DOHH2 (cell line): ENCODE results near the gene LETM1.

Experiments used
- EZH2phosphoT487 ChIP-seq: fragments of 200-600 bp; sonication (generic); IDR thresholded peaks from 2 replicates; pipeline ENCODE4 v1.6.1; 2017; ENCODE audit warnings: borderline replicate concordance, mild to moderate bottlenecking, antibody characterized with exemption, low read length, moderate library complexity, mixed read lengths
- TF ChIP-seq, protein P1 (sequence below): fragments of 200-600 bp; sonication (generic); IDR thresholded peaks from one replicate; pipeline ENCODE4 v1.5.1; 2014; ENCODE audit warnings: antibody characterized with exemption, mild to moderate bottlenecking, low read depth, low read length; ENCODE audit not compliant: poor library complexity, severe bottlenecking

DNA sequence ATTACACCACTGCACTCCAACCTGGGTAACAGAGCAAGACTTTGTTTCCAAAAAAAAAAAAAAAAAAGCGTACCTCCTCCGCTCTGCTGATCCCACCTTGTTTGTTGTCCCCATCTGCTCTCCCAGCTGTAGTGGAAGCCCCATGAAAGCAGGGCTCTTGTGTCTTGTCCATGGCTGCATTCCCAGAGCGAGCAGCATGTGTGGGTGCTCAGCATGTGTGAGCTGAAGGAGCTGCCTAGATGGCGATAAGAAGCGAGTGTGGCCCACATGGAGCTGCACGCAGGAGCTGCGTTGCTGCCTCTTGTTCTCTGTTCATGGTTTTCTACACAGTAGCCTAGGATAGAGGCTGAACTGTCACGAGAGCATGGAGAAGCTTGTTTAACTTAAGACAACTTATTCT, 27.6 kb upstream of the LETM1 start:
- TF ChIP-seq, protein P1, sequence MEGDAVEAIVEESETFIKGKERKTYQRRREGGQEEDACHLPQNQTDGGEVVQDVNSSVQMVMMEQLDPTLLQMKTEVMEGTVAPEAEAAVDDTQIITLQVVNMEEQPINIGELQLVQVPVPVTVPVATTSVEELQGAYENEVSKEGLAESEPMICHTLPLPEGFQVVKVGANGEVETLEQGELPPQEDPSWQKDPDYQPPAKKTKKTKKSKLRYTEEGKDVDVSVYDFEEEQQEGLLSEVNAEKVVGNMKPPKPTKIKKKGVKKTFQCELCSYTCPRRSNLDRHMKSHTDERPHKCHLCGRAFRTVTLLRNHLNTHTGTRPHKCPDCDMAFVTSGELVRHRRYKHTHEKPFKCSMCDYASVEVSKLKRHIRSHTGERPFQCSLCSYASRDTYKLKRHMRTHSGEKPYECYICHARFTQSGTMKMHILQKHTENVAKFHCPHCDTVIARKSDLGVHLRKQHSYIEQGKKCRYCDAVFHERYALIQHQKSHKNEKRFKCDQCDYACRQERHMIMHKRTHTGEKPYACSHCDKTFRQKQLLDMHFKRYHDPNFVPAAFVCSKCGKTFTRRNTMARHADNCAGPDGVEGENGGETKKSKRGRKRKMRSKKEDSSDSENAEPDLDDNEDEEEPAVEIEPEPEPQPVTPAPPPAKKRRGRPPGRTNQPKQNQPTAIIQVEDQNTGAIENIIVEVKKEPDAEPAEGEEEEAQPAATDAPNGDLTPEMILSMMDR = no peak
- TF ChIP-seq EZH2phosphoT487 = no peak
